Fibroblast of upper back skin (primary cell): ENCODE data around the gene ZNF24.

Experiments
- DNase-seq: peaks from one replicate; pipeline ENCODE4 v3.0.0-alpha.2; 2013

ZNF24 gene

GRCh38 chr18:35290094-35290735 is 54.0 kb downstream of the ZNF24 start, which contains the start of gene ZSCAN30:
Gene ZSCAN30, minus strand, starts transcription at chr18:35290229. Its CDS starts 25,877 bp downstream, at chr18:35264352.
- DNase-seq = peak; percentile 93

- DNase-seq = no peak
These were observed 54.5 kb downstream of the ZNF24 start for GRCh38 chr18:35289727-35290093.

- no peak for DNase-seq
These were observed 54.9 kb downstream of the ZNF24 start for GRCh38 chr18:35289293-35289692.

GRCh38 chr18:35284841-35285240 is 59.4 kb downstream of the ZNF24 start:
- no peak for DNase-seq

GRCh38 chr18:35283923-35284794 is 60.1 kb downstream of the ZNF24 start:
- no peak for DNase-seq

GRCh38 chr18:35282353-35282752 is 61.9 kb downstream of the ZNF24 start:
- DNase-seq = peak; percentile 56
